Neural crest cell (in vitro differentiated cells): Measurements from ENCODE around the gene PLCL2. TPM values are rescaled to one million over a fixed set of nuclear protein-coding genes. Genes with fewer than 3 reads are reported as not detected.

Source experiments
- DNase-seq: peaks from one replicate; pipeline ENCODE4 v3.0.0; 2021; ENCODE audit warnings: low read depth, mixed read lengths, low spot score
- H3K27ac Mint-ChIP-seq: one replicate; pipeline ENCODE4 v1.8.0; 2021; ENCODE audit warnings: mild to moderate bottlenecking, mixed read lengths; ENCODE audit not compliant: unreplicated experiment
- H3K27me3 Mint-ChIP-seq: 2 replicates; pipeline ENCODE4 v1.8.0; 2021; ENCODE audit warnings: low read depth, mild to moderate bottlenecking, mixed read lengths
- H3K36me3 Mint-ChIP-seq: 2 replicates; pipeline ENCODE4 v1.8.0; 2021; ENCODE audit warnings: low read depth, mild to moderate bottlenecking, mixed read lengths
- H3K4me1 Mint-ChIP-seq: 2 replicates; pipeline ENCODE4 v1.8.0; 2021; ENCODE audit warnings: mixed read lengths
- H3K4me3 Mint-ChIP-seq: one replicate; pipeline ENCODE4 v1.8.0; 2021; ENCODE audit warnings: mild to moderate bottlenecking, mixed read lengths
- H3K9me3 Mint-ChIP-seq: 2 replicates; pipeline ENCODE4 v1.8.0; 2021; ENCODE audit warnings: mixed read lengths
- CTCF ChIP-seq: fragments of 200-600 bp; sonication (generic); conservative IDR thresholded peaks from 2 replicates; pipeline ENCODE4 v1.5.0; 2021; ENCODE audit warnings: antibody characterized with exemption, mild to moderate bottlenecking
- total RNA-seq: library from RNA; stranded (reverse); gene quantifications from 2 replicates; pipeline ENCODE4 v1.2.1, GENCODE V29; 2021

Gene PLCL2
- total RNA-seq, 1 donor from 2014 or later = 10.5 TPM

- Mint-ChIP-seq H3K27me3 (no peaks in the 10 kb centered on the region), H3K27ac (no peak overlapping the region), H3K36me3 (no peaks in the 10 kb centered on the region), H3K9me3 (peaks cover 16% of the 10 kb centered on the region), H3K4me3 (no peak overlapping the region), H3K4me1 (no peaks in the 10 kb centered on the region)
- DNase-seq = no peak
- TF ChIP-seq CTCF = no peak
Observed at GRCh38 chr3:17129556-17129955, 244.8 kb downstream of the PLCL2 start.

DNA sequence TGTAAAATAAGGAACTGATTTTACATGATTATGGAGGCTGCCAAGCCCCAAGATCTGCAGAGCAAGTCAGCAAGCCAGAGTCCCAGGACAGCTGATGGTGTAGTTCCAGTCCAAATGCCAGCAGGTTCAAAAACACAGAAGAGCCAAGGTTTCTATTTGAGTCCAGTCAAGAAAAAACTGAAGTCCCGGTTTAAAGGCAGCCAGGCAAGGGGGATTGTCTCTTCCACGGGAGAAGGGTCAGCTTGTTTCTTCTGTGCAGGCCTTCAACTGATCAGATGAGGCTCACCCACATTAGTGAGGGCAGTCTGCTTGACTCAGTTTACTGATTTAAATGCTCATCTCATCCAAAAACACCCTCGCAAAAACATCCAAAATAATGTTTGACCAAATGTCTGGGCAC lies 246.2 kb downstream of the PLCL2 start:
- Mint-ChIP-seq H3K27me3 (no peaks in the 10 kb centered on the region), H3K9me3 (peaks cover 20% of the 10 kb centered on the region), H3K4me1 (no peaks in the 10 kb centered on the region), H3K36me3 (no peaks in the 10 kb centered on the region), H3K27ac (no peak overlapping the region), H3K4me3 (no peak overlapping the region)
- DNase-seq = no peak
- no peak for TF ChIP-seq CTCF

- Mint-ChIP-seq H3K36me3 (no peaks in the 10 kb centered on the region), H3K27ac (no peak overlapping the region), H3K4me3 (no peak overlapping the region), H3K4me1 (no peaks in the 10 kb centered on the region), H3K27me3 (no peaks in the 10 kb centered on the region), H3K9me3 (peaks cover 17% of the 10 kb centered on the region)
- no peak for DNase-seq
- no peak for TF ChIP-seq CTCF
Observed at GRCh38 chr3:17132286-17133115, 247.7 kb downstream of the PLCL2 start.

DNA sequence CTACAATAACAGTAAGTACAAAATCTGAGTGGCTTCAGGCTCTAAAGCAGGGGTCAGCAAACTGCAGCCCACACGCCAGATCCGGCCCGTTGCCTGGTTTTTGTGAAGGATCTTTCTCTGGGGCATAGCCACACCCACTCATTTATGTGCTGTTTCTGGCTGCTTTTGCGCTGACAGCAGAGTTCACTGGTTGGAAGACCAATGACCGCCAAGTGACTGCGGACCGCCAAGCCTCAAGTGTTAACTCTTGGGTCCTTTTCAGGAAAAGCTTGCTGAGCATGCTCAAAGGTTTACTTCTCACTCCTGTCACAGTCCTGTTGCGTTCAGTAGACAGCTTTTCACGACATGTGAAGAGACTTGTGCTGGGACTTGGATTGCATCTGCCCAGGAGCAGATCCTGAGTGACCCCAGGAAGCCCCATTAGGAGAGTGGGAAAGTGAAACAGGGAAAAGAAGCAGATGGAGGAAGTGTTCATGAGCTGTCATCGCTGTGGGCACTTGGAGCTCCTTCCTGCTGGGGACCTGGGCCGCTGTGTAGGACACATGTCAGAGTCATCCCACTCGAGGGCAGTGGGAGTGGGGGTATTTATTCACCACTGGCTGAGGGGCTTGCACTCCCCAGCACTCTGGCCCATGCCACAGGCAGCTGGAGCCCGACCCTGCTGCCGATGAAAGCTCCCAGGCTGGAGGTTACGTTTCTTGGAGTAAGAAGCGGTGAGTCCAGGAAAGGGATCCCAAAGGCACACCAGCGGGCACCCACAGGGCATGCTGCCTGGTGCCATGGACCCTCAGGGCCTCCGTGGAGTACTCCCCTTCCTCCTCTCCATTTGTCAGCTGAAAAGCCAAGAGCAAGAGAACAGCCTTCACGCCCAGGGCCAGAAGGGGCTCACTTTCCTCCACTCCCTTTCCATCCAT lies 249.1 kb downstream of the PLCL2 start:
- TF ChIP-seq CTCF = no peak
- Mint-ChIP-seq H3K4me1 (no peaks in the 10 kb centered on the region), H3K9me3 (peaks cover 13% of the 10 kb centered on the region), H3K36me3 (no peaks in the 10 kb centered on the region), H3K27me3 (no peaks in the 10 kb centered on the region), H3K4me3 (no peak overlapping the region), H3K27ac (no peak overlapping the region)
- no peak for DNase-seq

GRCh38 chr3:17135696-17136095 lies 250.9 kb downstream of the PLCL2 start:
- H3K36me3 Mint-ChIP-seq = no peaks in the 10 kb centered on the region

More at GRCh38 chr3:17135696-17136095, 250.9 kb downstream of the PLCL2 start:
- Mint-ChIP-seq H3K27me3 (no peaks in the 10 kb centered on the region), H3K4me1 (no peaks in the 10 kb centered on the region), H3K9me3 (peaks cover 6% of the 10 kb centered on the region), H3K4me3 (no peak overlapping the region), H3K27ac (no peak overlapping the region)
- TF ChIP-seq CTCF = no peak
- no peak for DNase-seq
